TTC549 (cell line): ENCODE results near the gene HADH.
"Not testable (repeated sequence)": the region's sequence is repeated elsewhere in the genome, so short reads cannot be mapped to it uniquely, and the experiment has no call there.

ENCODE experiments used
- FAIRE-seq: peaks from 2 replicates; lab custom pipeline; 2012; peaks lifted over from hg19 to GRCh38; lab: Jason Lieb, UNC

The HADH gene

GRCh38 chr4:107996949-107997788, 7.5 kb downstream of the HADH start:
- FAIRE-seq = no peak

- no peak for FAIRE-seq
These were observed 8.1 kb downstream of the HADH start for GRCh38 chr4:107997794-107998193.

GRCh38 chr4:107999932-108000539, 10.3 kb downstream of the HADH start:
- no peak for FAIRE-seq

- no peak for FAIRE-seq
These were observed 11.9 kb downstream of the HADH start for GRCh38 chr4:108001540-108002135.

GRCh38 chr4:108003982-108004515, 14.4 kb downstream of the HADH start:
- no peak for FAIRE-seq

GRCh38 chr4:108004646-108005045, 15.0 kb downstream of the HADH start:
- FAIRE-seq = no peak

DNA sequence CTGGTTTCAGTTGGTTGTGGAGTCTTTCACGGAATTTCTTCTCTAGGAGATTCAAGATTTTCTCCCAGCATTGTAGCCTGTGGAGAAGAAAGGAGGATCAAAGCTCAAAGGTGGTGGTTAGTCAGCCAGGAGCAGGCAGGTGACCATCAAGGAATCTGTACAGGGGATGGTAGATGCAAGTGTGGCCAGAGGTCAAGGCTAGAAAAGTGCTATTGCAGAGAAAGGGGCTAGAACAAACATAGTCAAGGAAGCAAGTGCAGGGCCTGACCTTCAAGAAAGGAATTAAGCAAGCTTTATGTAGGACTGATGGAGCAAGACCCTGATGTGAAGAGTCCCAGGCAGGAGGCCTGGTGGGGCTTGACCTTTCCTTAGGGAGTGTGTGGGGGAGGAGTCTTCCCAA, 16.1 kb downstream of the HADH start:
- no peak for FAIRE-seq

GRCh38 chr4:108006361-108006760, 16.7 kb downstream of the HADH start:
- FAIRE-seq = no peak

GRCh38 chr4:108007984-108008383, 18.3 kb downstream of the HADH start:
- no peak for FAIRE-seq

- no peak for FAIRE-seq
These were observed 19.0 kb downstream of the HADH start for GRCh38 chr4:108008721-108009120.

DNA sequence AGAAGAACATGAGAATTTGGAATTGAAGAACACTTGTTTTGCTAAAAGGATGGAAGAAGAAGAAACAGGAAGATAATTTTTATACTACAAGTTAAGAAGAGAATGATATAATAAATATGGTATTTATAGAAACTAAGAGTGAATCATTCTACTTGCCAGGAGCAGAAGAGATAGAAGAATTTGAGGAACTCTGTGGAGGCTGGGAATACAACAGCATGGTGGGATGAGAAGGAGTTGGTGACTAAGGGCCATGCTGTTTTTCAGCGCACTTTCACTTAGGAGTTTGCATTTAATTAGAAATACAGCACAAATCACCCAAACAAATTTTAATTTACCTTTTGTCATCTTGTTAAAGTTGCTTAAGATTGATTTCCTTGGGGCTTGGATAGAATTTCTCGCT, 20.5 kb downstream of the HADH start:
- no peak for FAIRE-seq

DNA sequence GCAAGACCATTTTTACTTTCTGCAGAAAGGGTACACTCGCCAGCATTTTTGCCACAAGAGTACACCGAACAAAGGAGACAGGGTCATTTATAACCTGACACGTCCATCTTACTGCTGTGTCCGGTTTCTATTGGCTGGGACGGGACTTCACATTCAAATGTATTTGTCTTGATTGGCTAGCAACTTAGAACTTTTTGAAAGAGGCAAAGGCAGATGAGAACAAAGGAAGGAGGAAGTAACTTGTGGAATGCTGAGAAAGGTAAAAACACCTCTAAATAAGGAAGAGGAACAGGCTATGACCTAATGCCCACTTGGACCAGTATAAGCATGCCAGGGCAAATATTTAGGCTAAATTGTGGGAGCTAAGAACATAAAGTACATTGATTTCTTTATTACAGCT, 22.7 kb downstream of the HADH start:
- FAIRE-seq = not testable (repeated sequence)

- FAIRE-seq = no peak
These were observed 23.6 kb downstream of the HADH start for GRCh38 chr4:108013327-108013726.

DNA sequence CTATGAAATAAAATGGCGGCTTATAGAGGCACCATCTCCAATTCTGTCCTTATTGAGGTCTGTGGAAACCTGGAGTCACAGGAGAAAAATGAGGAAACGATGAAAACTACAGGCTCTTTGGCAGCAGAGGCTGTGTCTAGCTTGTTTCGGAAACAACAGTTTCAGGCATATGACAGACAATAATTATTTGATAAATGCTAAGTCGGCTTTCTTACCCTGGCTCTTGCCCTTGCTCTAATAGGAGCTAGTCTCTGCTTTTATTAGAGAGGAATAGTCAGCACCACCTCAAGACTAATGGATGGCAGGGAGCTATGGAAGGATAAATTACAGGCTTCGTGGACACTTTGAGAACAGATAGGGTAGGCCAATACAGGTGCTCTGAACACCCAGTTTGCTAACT, 24.3 kb downstream of the HADH start:
- FAIRE-seq = no peak

DNA sequence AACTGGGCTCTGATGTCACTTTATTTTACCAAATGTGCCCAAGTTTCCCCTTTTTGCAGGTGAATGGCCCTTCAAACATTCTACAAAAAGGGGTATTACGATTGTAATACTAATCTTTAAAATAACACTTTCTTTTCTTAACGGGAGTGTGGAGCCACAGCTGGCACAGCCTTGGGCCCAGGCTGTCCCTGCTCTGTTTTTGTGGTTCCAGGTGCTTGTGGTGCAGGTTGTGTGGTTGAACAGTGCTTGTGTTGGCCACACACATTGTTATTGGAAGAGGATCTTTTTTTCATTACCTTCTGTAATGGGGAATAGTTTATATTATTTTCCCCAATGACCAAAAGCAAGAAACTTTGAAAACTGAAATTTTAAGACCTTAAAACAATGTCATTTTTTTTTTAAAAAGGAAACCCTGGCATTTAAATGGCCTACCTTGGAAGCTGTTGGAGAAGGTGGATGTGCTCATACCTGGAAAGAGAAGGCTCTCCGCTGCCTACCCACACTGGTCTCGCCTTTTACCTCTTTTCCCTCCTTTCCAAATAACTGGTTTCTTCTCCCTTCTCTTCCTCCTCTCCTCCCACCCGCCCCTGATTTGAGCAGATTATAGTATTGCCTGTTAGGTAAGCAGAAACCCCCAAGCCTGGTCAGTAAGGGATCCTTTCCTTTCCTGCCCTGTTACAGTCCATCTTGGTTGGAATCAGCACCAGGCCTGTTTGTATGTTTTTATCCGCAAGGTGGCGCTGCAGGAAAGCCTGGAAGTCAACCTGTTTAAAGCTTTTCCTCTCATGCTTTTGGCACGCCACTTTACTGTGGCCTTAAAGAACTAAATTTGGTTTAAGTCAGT, 28.6 kb downstream of the HADH start:
- peak; percentile 65 for FAIRE-seq

GRCh38 chr4:108018884-108019187, 29.1 kb downstream of the HADH start:
- FAIRE-seq = no peak

GRCh38 chr4:108024085-108024877, 34.6 kb downstream of the HADH start:
- FAIRE-seq = no peak

DNA sequence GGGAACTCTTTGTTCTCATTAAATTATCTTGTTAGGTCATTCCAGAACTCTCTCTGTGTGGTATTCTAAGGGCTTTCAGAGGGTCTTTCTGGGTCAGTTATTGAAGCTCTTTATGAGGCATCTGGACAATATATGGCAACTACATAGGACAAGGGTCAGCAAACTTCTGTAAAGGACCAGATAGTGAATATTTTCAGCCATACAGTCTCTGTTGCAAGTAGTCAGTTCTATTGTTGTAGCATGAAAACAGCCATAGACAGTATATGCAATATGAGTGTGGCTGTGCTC, 35.1 kb downstream of the HADH start:
- FAIRE-seq = no peak

GRCh38 chr4:108029016-108029720, 39.5 kb downstream of the HADH start:
- FAIRE-seq = no peak

GRCh38 chr4:108029731-108030130, 40.0 kb downstream of the HADH start:
- no peak for FAIRE-seq

DNA sequence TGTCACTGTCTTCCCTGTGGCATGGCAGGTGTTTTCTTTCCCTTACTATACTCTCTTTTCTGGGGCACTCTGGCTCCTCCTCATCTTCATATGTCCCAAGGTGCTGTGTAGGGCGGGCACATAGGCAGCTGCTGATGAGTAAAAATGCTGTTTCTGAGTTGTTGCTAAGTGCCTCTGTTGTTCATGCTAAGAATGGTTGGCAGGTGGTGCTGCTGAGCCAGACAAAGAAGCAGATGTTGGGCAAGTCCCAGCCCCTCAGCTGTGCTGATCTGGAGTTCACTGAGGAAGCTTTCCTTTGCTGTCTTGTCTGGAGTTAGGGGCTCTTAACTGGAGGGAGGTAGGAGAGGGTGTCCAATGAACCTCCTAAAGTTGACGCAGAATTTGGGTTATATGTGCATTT, 40.6 kb downstream of the HADH start:
- no peak for FAIRE-seq
